IMR-90 (cell line): Measurements from ENCODE around the gene SULT1B1. TPM values are rescaled to one million over a fixed set of nuclear protein-coding genes. Genes with fewer than 3 reads are reported as not detected.

ENCODE experiments used
- ATAC-seq: fragments of 200-7000 bp; cut with Tn5 transposase; 2 replicates; pipeline ENCODE4 v1.9.1; 2020; ENCODE audit warnings: low read depth, mild to moderate bottlenecking, moderate library complexity
- BruUV-seq: library from RNA; stranded (reverse); fragments of 400-500 nt; replicated peaks from 2 replicates; lab custom pipeline; 2021; lab: Mats Ljungman, UMichigan
- CTCF ChIA-PET: fragments of 300-600 bp; formaldehyde crosslinking; extraction: SDS; loops from one replicate; lab custom pipeline; 2021; ENCODE audit warnings: antibody characterized with exemption; lab: Yijun Ruan, JAX
- POLR2A ChIA-PET: fragments of 300-600 bp; sonication (Branson Sonifier 250); formaldehyde crosslinking; loops from one replicate; lab custom pipeline; 2022; ENCODE audit warnings: antibody characterized with exemption; ENCODE audit not compliant: unreplicated experiment; lab: Charles Lee
- DNase-seq: peaks from one replicate; pipeline ENCODE4 v3.0.0; 2013
- H2AFZ ChIP-seq: replicated peaks from 2 replicates; pipeline ENCODE3; 2013; ENCODE audit warnings: low read length, mild to moderate bottlenecking; ENCODE audit not compliant: poor library complexity
- H2AK5ac ChIP-seq: 2 replicates; pipeline ENCODE4 v1.6.1; 2013; ENCODE audit warnings: low read depth, low read length, inconsistent platforms
- H2AK9ac ChIP-seq: replicated peaks from 2 replicates; pipeline ENCODE3; 2013; ENCODE audit warnings: mild to moderate bottlenecking, low read depth, low read length, moderate library complexity; ENCODE audit not compliant: poor library complexity
- H2BK120ac ChIP-seq: 2 replicates; pipeline ENCODE4 v1.6.1; 2013; ENCODE audit warnings: low read depth, low read length, inconsistent platforms
- H2BK15ac ChIP-seq: 3 replicates; pipeline ENCODE4 v1.6.1; 2013; ENCODE audit warnings: low read depth, low read length, inconsistent platforms
- H2BK20ac ChIP-seq: 2 replicates; pipeline ENCODE4 v1.6.1; 2013; ENCODE audit warnings: low read depth, mild to moderate bottlenecking, inconsistent platforms, low read length, moderate library complexity
- H2BK5ac ChIP-seq: 2 replicates; pipeline ENCODE4 v1.6.1; 2013; ENCODE audit warnings: mild to moderate bottlenecking, low read depth, low read length, inconsistent platforms; ENCODE audit not compliant: poor library complexity, severe bottlenecking
- H3K14ac ChIP-seq: replicated peaks from 2 replicates; pipeline ENCODE4 v1.6.1; 2013; ENCODE audit warnings: low read depth, low read length, inconsistent platforms
- H3K18ac ChIP-seq: 2 replicates; pipeline ENCODE4 v1.6.1; 2013; ENCODE audit warnings: low read depth, low read length, control low read depth
- H3K23ac ChIP-seq: 2 replicates; pipeline ENCODE4 v1.6.1; 2013; ENCODE audit warnings: low read depth, low read length, inconsistent platforms
- H3K27ac ChIP-seq: 2 replicates; pipeline ENCODE4 v1.5.1; 2013; ENCODE audit warnings: mild to moderate bottlenecking, control low read depth, low read length; ENCODE audit not compliant: insufficient read depth
- H3K27me3 ChIP-seq: 2 replicates; pipeline ENCODE4 v1.6.1; 2013; ENCODE audit warnings: low read length; ENCODE audit not compliant: control insufficient read depth, insufficient read depth
- H3K36me3 ChIP-seq: 2 replicates; pipeline ENCODE4 v1.6.1; 2013; ENCODE audit warnings: low read length, mixed read lengths; ENCODE audit not compliant: control insufficient read depth, insufficient read depth
- H3K4ac ChIP-seq: 2 replicates; pipeline ENCODE4 v1.6.1; 2013; ENCODE audit warnings: low read depth, low read length, inconsistent platforms
- H3K4me1 ChIP-seq: 2 replicates; pipeline ENCODE4 v1.6.1; 2013; ENCODE audit warnings: low read length, mixed read lengths; ENCODE audit not compliant: control insufficient read depth, insufficient read depth
- H3K4me2 ChIP-seq: 2 replicates; pipeline ENCODE4 v1.6.1; 2013; ENCODE audit warnings: low read depth, mild to moderate bottlenecking, control low read depth, low read length, moderate library complexity
- H3K4me3 ChIP-seq: 2 replicates; pipeline ENCODE4 v1.5.1; 2013; ENCODE audit warnings: low read depth, mild to moderate bottlenecking, control low read depth, low read length, moderate library complexity; ENCODE audit not compliant: insufficient read depth
- H3K56ac ChIP-seq: 2 replicates; pipeline ENCODE4 v1.6.1; 2013; ENCODE audit warnings: low read length, inconsistent platforms; ENCODE audit not compliant: insufficient read depth; ENCODE audit errors: extremely low read depth
- H3K79me1 ChIP-seq, 2 experiments: 2 replicates each; pipeline ENCODE4 v1.6.1; 2013; ENCODE audit warnings: low read length in 2 of 2, inconsistent platforms in 1 of 2, low read depth in 1 of 2
- H3K9ac ChIP-seq: 2 replicates; pipeline ENCODE4 v1.6.1; 2013; ENCODE audit warnings: low read depth, low read length, control low read depth
- H3K9me1 ChIP-seq: 2 replicates; pipeline ENCODE4 v1.6.1; 2013; ENCODE audit warnings: low read length, inconsistent platforms; ENCODE audit not compliant: insufficient read depth
- H3K9me3 ChIP-seq: 2 replicates; pipeline ENCODE4 v1.6.1; 2013; ENCODE audit warnings: low read length; ENCODE audit not compliant: control insufficient read depth, insufficient read depth
- H4K20me1 ChIP-seq: 2 replicates; pipeline ENCODE4 v1.6.1; 2013; ENCODE audit warnings: low read length, inconsistent platforms; ENCODE audit not compliant: insufficient read depth
- H4K5ac ChIP-seq: 2 replicates; pipeline ENCODE4 v1.6.1; 2013; ENCODE audit warnings: mild to moderate bottlenecking, low read depth, low read length, control low read depth
- H4K8ac ChIP-seq, 2 experiments: 2 replicates each; pipeline ENCODE4 v1.6.1; 2013; ENCODE audit warnings: low read depth in 2 of 2, low read length in 2 of 2, control low read depth in 1 of 2, inconsistent platforms in 1 of 2
- H4K91ac ChIP-seq: 2 replicates; pipeline ENCODE4 v1.6.1; 2013; ENCODE audit warnings: low read depth, low read length, inconsistent platforms; ENCODE audit not compliant: insufficient read depth
- BHLHE40 ChIP-seq: fragments of 150-350 bp; IDR thresholded peaks from 2 replicates; pipeline ENCODE4 v1.6.1; 2016; ENCODE audit warnings: mild to moderate bottlenecking, low read depth, low read length
- CEBPB ChIP-seq: IDR thresholded peaks from 2 replicates; pipeline ENCODE4 v1.6.1; 2012; ENCODE audit warnings: low read depth, low read length, improper control_type of control experiment
- CHD1 ChIP-seq: IDR thresholded peaks from 2 replicates; pipeline ENCODE4 v1.6.1; 2012; ENCODE audit warnings: low read depth, low read length, improper control_type of control experiment
- CTCF ChIP-seq: conservative IDR thresholded peaks from 2 replicates; pipeline ENCODE4 v1.5.1; 2012; ENCODE audit warnings: mild to moderate bottlenecking, low read depth, low read length, improper control_type of control experiment
- ELK1 ChIP-seq: fragments of 150-350 bp; IDR thresholded peaks from 2 replicates; pipeline ENCODE4 v1.6.1; 2016; ENCODE audit warnings: low read depth, mild to moderate bottlenecking, low read length, moderate library complexity, borderline replicate concordance
- FOS ChIP-seq: fragments of 150-350 bp; IDR thresholded peaks from 2 replicates; pipeline ENCODE4 v1.6.1; 2016; ENCODE audit warnings: low read depth, low read length
- MAFK ChIP-seq: IDR thresholded peaks from 2 replicates; pipeline ENCODE4 v1.6.1; 2012; ENCODE audit warnings: low read depth, low read length, improper control_type of control experiment
- MAZ ChIP-seq: IDR thresholded peaks from 2 replicates; pipeline ENCODE4 v1.6.1; 2012; ENCODE audit warnings: low read depth, mild to moderate bottlenecking, low read length, improper control_type of control experiment, moderate library complexity, borderline replicate concordance
- MXI1 ChIP-seq: IDR thresholded peaks from 2 replicates; pipeline ENCODE4 v1.6.1; 2012; ENCODE audit warnings: low read depth, mild to moderate bottlenecking, low read length, moderate library complexity, borderline replicate concordance
- NFE2L2 ChIP-seq: fragments of 150-350 bp; IDR thresholded peaks from 2 replicates; pipeline ENCODE4 v1.6.1; 2016; ENCODE audit warnings: low read depth, mild to moderate bottlenecking, low read length
- POLR2A ChIP-seq: IDR thresholded peaks from 2 replicates; pipeline ENCODE4 v1.6.1; 2012; ENCODE audit warnings: mild to moderate bottlenecking, low read depth, low read length
- RAD21 ChIP-seq: IDR thresholded peaks from 2 replicates; pipeline ENCODE4 v1.6.1; 2012; ENCODE audit warnings: low read length, improper control_type of control experiment
- RCOR1 ChIP-seq: IDR thresholded peaks from 2 replicates; pipeline ENCODE4 v1.6.1; 2012; ENCODE audit warnings: mild to moderate bottlenecking, low read length, improper control_type of control experiment; ENCODE audit not compliant: insufficient replicate concordance
- SMC3 ChIP-seq: fragments of 150-350 bp; IDR thresholded peaks from 2 replicates; pipeline ENCODE4 v1.6.1; 2016; ENCODE audit warnings: low read depth, mild to moderate bottlenecking, antibody characterized with exemption, low read length, moderate library complexity
- USF2 ChIP-seq: fragments of 150-350 bp; IDR thresholded peaks from 2 replicates; pipeline ENCODE4 v1.6.1; 2017; ENCODE audit warnings: mild to moderate bottlenecking, antibody characterized with exemption, low read length, low read depth
- WGBS, 2 experiments: methylation state at CpG; one replicate each; pipeline versions ENCODE4 v1.1.5 to v1.1.7; 2013; ENCODE audit warnings: missing lambda C conversion rate in 2 of 2; ENCODE audit not compliant: insufficient read length in 1 of 2; ENCODE audit errors: extremely low coverage in 2 of 2; 5-methylcytosine and 5-hydroxymethylcytosine counted together
- dilution Hi-C: fragments of 300-500 bp; cut with HindIII; formaldehyde crosslinking; loops from one replicate; pipeline ENCODE4 v1.14.3; 2018; ENCODE audit warnings: low sequenced_read_pairs; ENCODE audit not compliant: unreplicated experiment
- in situ Hi-C: fragments of 300-500 bp; cut with MboI; formaldehyde crosslinking; loops from 3 replicates; pipeline ENCODE4 v1.14.3; 2019; ENCODE audit warnings: low sequenced_read_pairs, inconsistent platforms, mixed read lengths
- intact Hi-C: fragments of 100-400 bp; cut with micrococcal nuclease; formaldehyde crosslinking; loops from 2 replicates; pipeline ENCODE4 v1.10.0; 2022
- polyA plus RNA-seq, 3 experiments: library from polyadenylated mRNA; depleted of rRNA; stranded (reverse); fragments of >200 nt; gene quantifications; 2 replicates each; pipeline ENCODE4 v1.2.3, GENCODE V29; 2012; ENCODE audit warnings: low replicate concordance in 1 of 3
- total RNA-seq: library from RNA; depleted of rRNA; stranded (reverse); fragments of >200 nt; gene quantifications from 2 replicates; pipeline ENCODE4 v1.2.3, GENCODE V29; 2012

SULT1B1 gene
- total and polyA plus RNA-seq, 2 of the 4 experiments (the other 2 are of a cell fraction), result 0.05 to 0.18 TPM

DNA sequence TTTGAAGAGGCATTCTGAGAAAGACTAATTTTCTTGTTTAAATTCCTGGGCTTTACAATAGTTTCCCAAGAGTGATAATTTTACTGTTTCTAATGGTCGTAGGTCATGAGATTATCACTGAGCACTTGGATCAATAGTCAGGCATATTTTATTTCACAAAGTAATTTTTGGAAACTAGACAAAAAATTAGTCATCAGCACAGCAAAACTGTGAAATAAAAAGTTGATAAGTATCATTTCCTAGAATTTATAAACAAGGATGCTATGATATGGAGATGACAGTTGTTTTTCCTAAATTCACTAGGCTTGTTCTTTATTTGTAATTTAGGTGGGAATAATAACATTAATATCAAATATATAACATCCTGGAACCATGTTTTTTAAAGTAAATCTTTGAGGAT lies 33.0 kb downstream of the SULT1B1 start:
- Histone ChIP-seq H3K56ac (no peak overlapping the region), H4K91ac (no peak overlapping the region), H3K4me2 (no peak overlapping the region), H3K9ac (no peak overlapping the region), H3K18ac (no peak overlapping the region), H4K20me1 (no peaks in the 10 kb centered on the region), H4K5ac (no peak overlapping the region), H3K9me1 (no peaks in the 10 kb centered on the region), H3K4me3 (no peak overlapping the region), H3K4me1 (no peaks in the 10 kb centered on the region), H2BK15ac (no peak overlapping the region), H3K36me3 (no peaks in the 10 kb centered on the region), H3K4ac (no peak overlapping the region), H2AK5ac (no peak overlapping the region), H3K23ac (no peak overlapping the region), H2BK20ac (no peak overlapping the region), H2BK120ac (no peak overlapping the region), H4K8ac (no peak overlapping the region), H3K79me1 (no peaks in the 10 kb centered on the region), H3K27me3 (no peaks in the 10 kb centered on the region), H3K14ac (no peak overlapping the region), H2BK5ac (no peak overlapping the region), H3K9me3 (no peaks in the 10 kb centered on the region), H2AFZ (no peak overlapping the region), H3K27ac (no peak overlapping the region), H2AK9ac (no peak overlapping the region)
- TF ChIP-seq MAFK, result no peak
- TF ChIP-seq MXI1, result no peak
- no peak for TF ChIP-seq SMC3
- TF ChIP-seq FOS, result no peak
- no peak for TF ChIP-seq ELK1
- TF ChIP-seq CHD1, result no peak
- TF ChIP-seq RAD21, result no peak
- no peak for TF ChIP-seq POLR2A
- TF ChIP-seq CTCF, result no peak
- TF ChIP-seq USF2, result no peak
- TF ChIP-seq MAZ, result no peak
- no peak for TF ChIP-seq NFE2L2
- no peak for TF ChIP-seq CEBPB
- TF ChIP-seq RCOR1, result no peak
- TF ChIP-seq BHLHE40, result no peak
- POLR2A ChIA-PET, result no interaction called here
- in situ Hi-C loops (no loop called here), intact Hi-C loops (no loop called here), dilution Hi-C loops (no loop called here)
- CTCF ChIA-PET, result no interaction called here
- DNase-seq (no peak), ATAC-seq (no peak)
- no TSS peak for BruUV-seq
- no CpG with 5 or more reads among the region's 1 CpG for WGBS, 2 experiments
